Suprapubic skin (tissue), 4 donors: ENCODE measurements around the gene CHD1L.
"Not testable (repeated sequence)": the region's sequence is repeated elsewhere in the genome, so short reads cannot be mapped to it uniquely, and the experiment has no call there.

Source experiments
- CTCF ChIP-seq, 2 donors: fragments of 200-600 bp in 1 of 2; fragments of 450-650 bp in 1 of 2; sonication (generic) in 1 of 2; IDR thresholded peaks; one replicate each; pipeline ENCODE4 v1.5.1; 2016 to 2019; ENCODE audit warnings: antibody characterized with exemption in 2 of 2, mild to moderate bottlenecking in 1 of 2, moderate library complexity in 1 of 2
- EP300 ChIP-seq: sonication (generic); formaldehyde crosslinking; IDR thresholded peaks from one replicate; pipeline ENCODE4 v1.6.1; 2017; ENCODE audit warnings: antibody characterized with exemption
- POLR2A ChIP-seq, 2 donors: fragments of 450-650 bp; IDR thresholded peaks; one replicate each; pipeline ENCODE4 v1.6.1; 2017; ENCODE audit warnings: antibody characterized with exemption in 2 of 2, mild to moderate bottlenecking in 2 of 2, moderate library complexity in 2 of 2
- POLR2AphosphoS5 ChIP-seq, 3 donors: sonication (generic); formaldehyde crosslinking; IDR thresholded peaks; one replicate each; pipeline ENCODE4 v1.6.1; 2017; ENCODE audit warnings: antibody characterized with exemption in 3 of 3

GRCh38 chr1:147240131-147240721 is 2.3 kb upstream of the CHD1L start:
- not testable (repeated sequence) for TF ChIP-seq POLR2AphosphoS5 (IDR thresholded peaks at IDR 0.05); CTCF (IDR thresholded peaks at IDR 0.05); POLR2A (IDR thresholded peaks at IDR 0.05); EP300
